Effector memory CD4-positive, alpha-beta T cell (primary cell): Measurements from ENCODE around the gene XRCC3.

ENCODE experiments used
- DNase-seq, 3 donors: peaks; one replicate each; pipeline ENCODE4 v3.0.0-alpha.2; 2020
- H3K27ac ChIP-seq: 2 replicates; pipeline ENCODE4 v1.7.0; 2013; ENCODE audit warnings: mild to moderate bottlenecking, low read length, moderate library complexity; ENCODE audit not compliant: insufficient read depth, poor library complexity, severe bottlenecking
- H3K27me3 ChIP-seq: replicated peaks from 2 replicates; pipeline ENCODE4 v1.7.0; 2013; ENCODE audit warnings: mild to moderate bottlenecking, low read length; ENCODE audit not compliant: insufficient read depth, control insufficient read depth, poor library complexity, severe bottlenecking
- H3K36me3 ChIP-seq: 2 replicates; pipeline ENCODE4 v1.7.0; 2013; ENCODE audit warnings: mild to moderate bottlenecking, low read length, moderate library complexity; ENCODE audit not compliant: control insufficient read depth, insufficient read depth
- H3K4me1 ChIP-seq: 2 replicates; pipeline ENCODE4 v1.7.0; 2013; ENCODE audit warnings: low read length, mild to moderate bottlenecking; ENCODE audit not compliant: control insufficient read depth, insufficient read depth, poor library complexity, severe bottlenecking
- H3K4me3 ChIP-seq: 2 replicates; pipeline ENCODE4 v1.7.0; 2013; ENCODE audit warnings: low read length, low read depth, mild to moderate bottlenecking; ENCODE audit not compliant: insufficient read depth, poor library complexity, severe bottlenecking
- H3K9me3 ChIP-seq: 2 replicates; pipeline ENCODE4 v1.7.0; 2013; ENCODE audit warnings: mild to moderate bottlenecking, low read length, moderate library complexity; ENCODE audit not compliant: control insufficient read depth

Gene XRCC3

DNA sequence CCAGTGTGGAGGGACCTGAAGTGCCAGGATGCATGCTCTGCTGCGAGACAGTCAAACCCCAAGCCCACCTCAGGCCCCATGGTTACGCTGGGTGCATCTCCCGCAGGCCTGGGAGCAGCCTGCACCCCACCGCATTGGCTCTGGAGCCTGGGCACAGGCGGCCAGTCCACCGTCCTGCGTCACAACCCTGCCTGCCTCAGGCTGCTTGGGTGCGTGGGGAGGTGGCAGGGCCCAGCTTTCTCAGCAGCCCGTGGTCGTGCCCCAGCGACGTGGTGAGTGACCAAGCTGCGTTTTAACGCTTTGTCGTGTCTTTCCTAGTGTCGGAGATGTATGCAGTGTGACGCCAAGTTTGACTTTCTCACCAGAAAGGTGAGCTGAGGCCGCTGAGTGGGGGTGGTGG, 11.2 kb upstream of the XRCC3 start:
- no peaks in the 10 kb centered on the region for H3K9me3 ChIP-seq
- no peaks in the 10 kb centered on the region for H3K4me1 ChIP-seq
- H3K36me3 ChIP-seq, result peaks cover 19% of the 10 kb centered on the region
- no peak overlapping the region for H3K27ac ChIP-seq
- DNase-seq, result no peak
- H3K27me3 ChIP-seq, result no peaks in the 10 kb centered on the region
- H3K4me3 ChIP-seq, result no peak overlapping the region

DNA sequence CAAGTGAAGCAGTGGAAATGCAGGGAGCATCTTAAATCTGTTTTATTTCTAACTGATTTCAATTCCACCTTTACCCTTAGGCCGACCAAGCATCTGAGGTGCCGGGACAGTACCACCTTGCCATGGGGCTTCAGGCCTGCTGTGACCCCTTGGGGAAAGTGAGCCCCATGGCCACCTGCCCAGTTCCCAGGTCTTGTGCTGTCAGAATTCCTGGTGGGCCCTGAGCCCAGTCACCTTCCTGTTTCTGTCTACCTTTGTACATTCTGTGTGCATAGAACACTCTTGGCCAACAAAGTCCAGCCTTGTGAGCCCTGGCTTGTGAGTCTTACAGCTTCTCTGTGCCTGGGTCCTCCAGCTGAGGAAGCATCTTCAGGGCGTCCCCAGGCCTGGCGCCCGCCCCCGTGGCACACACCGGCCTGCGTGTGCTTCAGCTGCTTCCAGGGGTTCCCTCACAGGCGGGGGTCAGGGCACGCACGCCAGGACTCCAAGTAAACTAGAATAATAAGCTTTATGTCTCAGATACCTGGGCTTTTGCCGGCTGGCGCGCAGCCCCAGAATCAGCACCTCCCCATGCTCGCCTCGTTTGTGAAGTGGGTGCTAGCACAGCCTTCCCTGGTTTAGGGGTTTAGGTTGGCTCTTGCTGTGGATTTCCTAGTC, 10.6 kb upstream of the XRCC3 start:
- H3K27me3 ChIP-seq, result no peaks in the 10 kb centered on the region
- H3K4me3 ChIP-seq, result no peak overlapping the region
- no peaks in the 10 kb centered on the region for H3K9me3 ChIP-seq
- H3K4me1 ChIP-seq, result no peaks in the 10 kb centered on the region
- no peak for DNase-seq
- H3K36me3 ChIP-seq, result peaks cover 19% of the 10 kb centered on the region
- H3K27ac ChIP-seq, result no peak overlapping the region

DNA sequence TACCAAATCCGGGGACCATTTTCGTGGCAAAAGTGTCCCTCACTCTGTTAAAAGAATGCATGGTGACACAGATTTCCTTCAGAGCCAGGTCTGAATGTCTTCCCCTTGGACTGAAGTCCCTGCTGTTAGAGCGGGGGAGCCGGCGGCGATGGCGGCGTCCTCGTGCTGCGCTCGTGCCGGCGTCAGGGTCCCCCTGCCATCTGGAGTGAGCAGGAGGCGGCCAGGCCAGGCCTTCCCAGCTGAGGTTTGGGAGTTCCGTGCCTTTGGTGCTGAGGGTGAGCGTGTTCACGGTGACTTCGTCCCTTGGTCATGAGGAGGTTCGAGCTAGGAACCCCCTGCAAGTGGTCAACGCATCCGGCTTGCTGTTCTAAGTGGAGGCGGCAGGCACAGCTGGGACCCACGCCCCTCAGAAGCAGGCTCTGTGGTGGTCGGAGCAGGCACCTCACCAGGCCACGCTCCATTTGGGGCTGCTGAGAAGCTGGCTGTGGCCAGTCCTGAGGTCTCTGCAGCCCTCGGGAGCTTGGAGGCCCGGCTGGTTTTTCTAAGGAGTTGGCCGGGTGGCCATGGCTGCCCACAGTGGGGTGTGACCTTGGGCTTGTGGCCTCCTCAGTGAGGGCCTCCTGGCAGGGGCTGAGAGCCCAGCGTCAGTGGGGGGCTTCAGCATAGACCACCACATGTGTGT, 9.9 kb upstream of the XRCC3 start:
- H3K36me3 ChIP-seq, result peaks cover 19% of the 10 kb centered on the region
- no peaks in the 10 kb centered on the region for H3K27me3 ChIP-seq
- H3K4me3 ChIP-seq, result no peak overlapping the region
- no peaks in the 10 kb centered on the region for H3K4me1 ChIP-seq
- H3K27ac ChIP-seq, result no peak overlapping the region
- DNase-seq, result no peak
- no peaks in the 10 kb centered on the region for H3K9me3 ChIP-seq

- no peaks in the 10 kb centered on the region for H3K9me3 ChIP-seq
- H3K36me3 ChIP-seq, result peaks cover 15% of the 10 kb centered on the region
- H3K27me3 ChIP-seq, result no peaks in the 10 kb centered on the region
- no peak overlapping the region for H3K27ac ChIP-seq
- H3K4me1 ChIP-seq, result no peaks in the 10 kb centered on the region
- no peak for DNase-seq
- H3K4me3 ChIP-seq, result no peak overlapping the region
These were observed 8.9 kb upstream of the XRCC3 start for GRCh38 chr14:103724116-103724515.

DNA sequence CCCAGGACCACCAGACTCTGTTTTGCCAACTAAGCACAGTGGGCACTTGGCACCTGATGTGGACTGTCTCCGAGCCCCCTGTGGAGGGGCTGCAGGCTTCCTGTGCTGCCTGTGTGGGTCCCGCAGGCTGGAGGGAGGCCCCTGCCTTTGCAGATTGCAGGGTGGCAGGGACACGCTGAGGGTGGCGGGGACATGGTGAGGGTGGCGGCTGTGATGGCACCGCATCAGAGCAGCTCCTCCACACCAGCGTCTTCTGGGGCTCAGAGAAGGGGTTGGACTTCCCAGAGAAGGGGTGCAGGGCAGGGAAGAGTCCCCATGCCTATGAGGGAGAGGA, 8.5 kb upstream of the XRCC3 start:
- no peaks in the 10 kb centered on the region for H3K27me3 ChIP-seq
- H3K36me3 ChIP-seq, result peaks cover 11% of the 10 kb centered on the region
- no peak overlapping the region for H3K4me3 ChIP-seq
- no peak for DNase-seq
- H3K27ac ChIP-seq, result no peak overlapping the region
- H3K9me3 ChIP-seq, result no peaks in the 10 kb centered on the region
- no peaks in the 10 kb centered on the region for H3K4me1 ChIP-seq

GRCh38 chr14:103721334-103722120, 6.3 kb upstream of the XRCC3 start:
- H3K27ac ChIP-seq, result no peak overlapping the region
- no peaks in the 10 kb centered on the region for H3K36me3 ChIP-seq
- no peak for DNase-seq
- no peaks in the 10 kb centered on the region for H3K27me3 ChIP-seq
- no peak overlapping the region for H3K4me3 ChIP-seq
- peaks cover 5% of the 10 kb centered on the region for H3K4me1 ChIP-seq
- no peaks in the 10 kb centered on the region for H3K9me3 ChIP-seq

GRCh38 chr14:103719751-103720150, 4.5 kb upstream of the XRCC3 start:
- Histone ChIP-seq H3K4me3 (no peak overlapping the region), H3K4me1 (peaks cover 9% of the 10 kb centered on the region), H3K36me3 (no peaks in the 10 kb centered on the region), H3K27ac (no peak overlapping the region), H3K27me3 (no peaks in the 10 kb centered on the region), H3K9me3 (no peaks in the 10 kb centered on the region)
- no peak for DNase-seq

DNA sequence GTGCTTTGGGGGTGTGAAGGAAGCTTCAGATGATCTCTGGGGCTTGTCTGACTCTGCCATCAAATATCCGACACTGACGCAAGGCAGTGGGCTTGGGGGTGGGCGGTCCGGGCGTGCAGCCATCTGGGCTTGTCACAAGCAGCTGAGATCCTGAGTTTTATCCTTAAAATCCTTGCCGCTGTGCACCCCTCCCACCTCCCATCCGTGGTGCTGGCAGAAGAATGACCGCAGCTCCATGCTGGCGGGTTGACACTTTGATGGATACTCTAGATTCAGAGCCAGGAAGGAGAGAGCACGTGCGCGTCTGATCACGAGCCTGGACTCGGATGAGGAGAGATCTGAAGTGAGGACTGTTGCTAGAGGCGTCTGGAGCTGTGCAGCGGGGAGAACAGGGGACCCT, 3.3 kb upstream of the XRCC3 start:
- Histone ChIP-seq H3K4me3 (no peak overlapping the region), H3K4me1 (peaks cover 9% of the 10 kb centered on the region), H3K36me3 (no peaks in the 10 kb centered on the region), H3K27me3 (no peaks in the 10 kb centered on the region), H3K9me3 (no peaks in the 10 kb centered on the region), H3K27ac (no peak overlapping the region)
- no peak for DNase-seq

DNA sequence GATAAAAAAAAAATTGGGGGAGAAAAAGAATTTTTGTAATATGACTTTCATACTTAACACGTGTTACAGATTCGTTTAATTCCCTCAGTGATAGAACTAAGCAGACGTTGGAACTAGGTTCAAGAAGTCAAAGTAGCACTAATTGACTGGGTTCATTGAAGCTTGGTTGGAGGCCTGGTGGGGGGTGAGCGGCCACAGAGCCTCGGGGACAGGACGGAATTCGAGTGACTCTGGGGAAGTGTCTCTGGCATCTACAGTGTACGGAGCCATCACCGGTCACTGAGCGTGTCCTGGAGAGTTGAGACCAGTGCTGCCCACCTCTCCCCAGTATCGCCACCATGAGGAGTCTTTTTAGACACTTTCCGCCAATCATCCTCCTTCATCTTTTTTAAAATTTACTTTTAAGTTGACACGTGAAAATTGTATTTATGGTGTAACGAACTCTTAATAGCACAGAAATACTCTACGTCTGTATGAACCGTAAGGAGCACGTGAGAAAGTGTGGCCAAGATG, 1.7 kb upstream of the XRCC3 start:
- no peak for DNase-seq
- Histone ChIP-seq H3K36me3 (no peaks in the 10 kb centered on the region), H3K27ac (no peak overlapping the region), H3K4me3 (peak overlapping the region; percentile 66), H3K9me3 (no peaks in the 10 kb centered on the region), H3K27me3 (no peaks in the 10 kb centered on the region), H3K4me1 (peaks cover 9% of the 10 kb centered on the region)
